Stimulated activated CD4-positive, alpha-beta T cell treated with anti-CD3 and anti-CD28 coated beads, TNF-alpha, amount 100 ng/mL, for 48 hours (primary cell): ENCODE results near the gene PTGES3.
A peak's percentile ranks its signal among the peaks of the same experiment; 100 is the strongest.
"Not testable (repeated sequence)": the region's sequence is repeated elsewhere in the genome, so short reads cannot be mapped to it uniquely, and the experiment has no call there.

Experiments used
- DNase-seq, 3 donors: peaks; one replicate each; pipeline ENCODE4 v3.0.0-alpha.2; 2020; ENCODE audit warnings: low read depth in 3 of 3

The PTGES3 gene, protein sequence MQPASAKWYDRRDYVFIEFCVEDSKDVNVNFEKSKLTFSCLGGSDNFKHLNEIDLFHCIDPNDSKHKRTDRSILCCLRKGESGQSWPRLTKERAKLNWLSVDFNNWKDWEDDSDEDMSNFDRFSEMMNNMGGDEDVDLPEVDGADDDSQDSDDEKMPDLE

DNA sequence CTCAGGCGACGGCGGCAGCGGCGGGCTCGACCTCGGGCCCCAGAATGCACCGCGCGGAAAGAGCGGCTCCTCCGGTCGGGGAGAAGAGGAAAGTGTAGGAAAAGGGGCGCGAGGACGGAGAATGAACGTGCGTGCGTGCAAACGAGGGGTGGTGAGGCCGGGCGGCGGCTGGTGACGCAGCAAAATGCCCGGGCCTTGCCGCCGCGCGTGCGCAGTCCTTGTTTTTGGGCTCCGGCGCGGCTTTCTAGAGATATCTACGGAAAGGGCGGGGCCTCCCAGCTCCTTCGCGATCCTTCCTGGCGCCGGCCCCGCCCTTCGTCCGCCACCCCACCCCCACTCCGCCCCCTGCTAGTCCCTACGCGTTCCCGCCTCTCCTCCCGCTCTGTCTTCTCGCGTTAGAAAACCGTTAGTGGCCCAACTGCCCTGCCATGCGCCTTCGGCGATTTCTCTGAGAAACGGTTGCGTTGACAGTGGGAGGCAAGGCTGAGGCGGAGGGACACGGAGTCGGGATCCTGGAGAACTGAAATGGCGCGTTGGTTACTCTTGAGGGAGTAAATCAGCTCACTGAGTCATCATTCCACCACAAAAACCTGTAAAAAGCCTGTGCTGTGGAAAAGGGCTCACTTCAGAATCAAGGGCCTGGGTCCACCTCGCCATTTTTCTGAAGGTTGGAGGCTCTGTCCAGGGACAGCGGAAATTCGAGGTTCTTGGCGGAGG, at the start of gene PTGES3:
Gene PTGES3, minus strand, starts transcription at position 156 of the 717 bp plus-strand sequence. CDS start 285 bp downstream, outside the sequence.
- DNase-seq, result peak; percentile 94 to 99 (median 98)

DNA sequence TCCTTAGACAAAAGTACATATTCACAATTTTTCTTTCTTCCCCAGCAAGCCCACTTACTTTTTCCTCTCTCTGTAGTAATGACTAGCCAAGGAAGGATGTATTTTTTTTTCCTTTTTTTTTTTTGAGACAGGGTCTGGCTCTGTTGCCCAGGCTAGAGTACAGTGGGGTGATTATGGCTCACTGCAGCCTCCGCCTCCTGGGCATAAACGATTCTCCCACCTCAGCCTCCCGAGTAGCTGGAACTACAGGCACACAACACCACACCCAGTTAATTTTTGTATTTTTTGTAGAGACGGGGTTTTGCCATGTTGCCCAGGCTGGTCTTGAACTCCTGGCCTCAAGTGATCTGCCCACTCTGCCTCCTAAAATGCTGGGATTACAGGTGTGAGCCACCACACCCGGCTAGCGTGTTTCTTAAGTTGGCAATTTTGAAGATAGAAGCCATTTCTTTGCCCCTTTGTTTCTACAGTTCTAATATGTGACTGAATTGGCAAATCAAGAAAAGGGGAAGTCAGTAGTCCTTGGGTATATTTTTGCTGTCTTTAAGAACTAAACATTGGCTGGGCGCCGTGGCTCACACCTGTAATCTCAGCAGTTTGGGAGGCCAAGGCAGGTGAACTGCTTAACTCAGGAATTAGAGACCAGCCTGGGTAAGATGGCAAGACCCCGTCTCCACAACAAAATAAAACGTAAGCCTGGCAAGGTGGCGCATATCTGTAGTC, 40.2 kb upstream of the PTGES3 start:
- no peak for DNase-seq

DNA sequence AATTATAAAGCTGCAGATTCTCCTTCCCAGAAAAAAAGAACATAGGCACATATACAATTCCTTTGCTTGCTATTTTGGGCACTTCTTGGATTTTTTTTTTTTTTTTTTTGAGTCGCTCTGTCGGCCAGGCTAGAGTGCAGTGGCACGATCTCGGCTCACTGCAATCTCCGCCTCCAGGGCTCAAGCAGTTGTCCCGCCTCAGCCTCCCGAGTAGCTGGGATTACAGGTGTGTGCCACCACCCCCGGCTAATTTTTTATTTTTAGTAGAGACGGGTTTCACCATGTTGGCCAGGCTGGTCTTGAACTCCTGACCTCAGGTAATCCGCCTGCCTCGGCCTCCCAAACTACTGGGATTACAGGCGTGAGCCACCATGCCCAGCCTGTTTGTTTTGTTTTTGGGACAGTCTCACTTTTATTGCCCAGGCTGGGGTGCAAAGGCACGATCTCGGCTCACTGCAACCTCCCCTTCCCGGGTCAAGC, 38.2 kb upstream of the PTGES3 start:
- not testable (repeated sequence) for DNase-seq

DNA sequence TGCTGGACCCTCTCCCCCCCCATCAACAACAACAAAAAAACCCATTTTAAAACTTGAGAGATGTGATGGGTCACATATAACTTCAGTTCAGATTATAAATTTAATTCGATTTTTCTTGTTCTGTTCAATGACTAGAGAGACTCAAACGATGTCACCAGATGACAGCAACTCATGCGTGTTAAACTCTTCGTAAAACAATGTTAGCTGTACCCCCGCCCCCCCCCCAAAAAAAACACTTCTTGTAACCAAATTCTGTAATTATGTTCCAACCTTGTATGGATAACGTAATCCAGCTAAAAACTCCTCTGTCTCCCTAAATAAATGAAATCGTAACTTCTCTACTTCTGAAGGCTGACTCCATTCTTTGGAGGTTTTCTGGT, 37.6 kb upstream of the PTGES3 start:
- DNase-seq, result no peak

DNA sequence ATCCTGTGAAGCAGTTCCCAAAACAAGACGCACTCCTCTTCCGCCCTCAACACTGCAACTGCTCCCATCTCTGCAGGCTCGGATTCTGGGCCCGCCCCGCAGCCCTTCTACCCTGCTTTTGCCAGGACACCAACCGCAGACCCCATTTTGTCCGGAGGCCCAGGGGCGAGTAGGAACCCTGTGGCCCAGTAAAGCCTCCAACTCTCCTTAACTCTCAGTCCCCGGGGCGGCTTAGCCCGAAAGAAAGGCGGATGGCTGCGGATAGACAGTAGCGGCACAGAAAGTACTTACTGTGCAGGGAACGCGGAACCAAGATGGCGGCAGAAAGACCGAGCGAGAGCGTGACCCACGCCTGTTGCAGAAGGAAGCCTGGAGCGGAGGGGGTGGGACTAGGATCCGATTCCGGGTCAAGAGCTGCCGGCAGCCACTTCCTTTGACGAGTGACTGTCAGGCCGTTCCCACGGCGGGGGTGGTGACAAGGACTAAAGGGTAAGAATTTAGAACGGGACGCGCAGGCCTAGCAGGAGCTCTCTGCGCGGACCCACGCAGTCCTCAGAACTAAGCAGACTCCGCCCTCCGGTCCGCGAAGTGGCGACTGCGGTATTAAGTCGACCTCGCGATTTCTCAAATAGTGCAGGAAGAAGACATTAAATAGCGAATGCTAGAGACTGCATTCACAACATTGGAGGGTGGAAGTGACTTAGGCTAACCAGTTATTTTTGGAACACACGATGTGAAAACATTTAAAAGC, 37.1 kb upstream of the PTGES3 start, which contains the start of gene NACA:
Gene NACA, minus strand, starts transcription at position 328 of the 751 bp plus-strand sequence. CDS start 778 bp downstream, outside the sequence.
- peak; percentile 96 to 99 (median 99) for DNase-seq

DNA sequence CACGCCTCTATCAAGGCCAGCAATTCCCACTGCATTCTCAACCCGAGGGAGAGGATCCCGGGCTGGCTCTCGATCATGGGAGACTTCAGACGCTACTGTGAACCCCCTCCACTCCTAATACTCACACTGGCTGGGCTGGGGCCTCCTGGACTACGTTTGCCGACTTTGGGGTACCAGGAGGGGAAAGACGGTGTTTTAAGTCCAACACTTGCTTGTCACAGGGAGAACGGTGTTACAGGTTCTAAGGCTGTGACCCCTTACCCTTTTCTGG, 36.6 kb upstream of the PTGES3 start:
- DNase-seq, result no peak

DNA sequence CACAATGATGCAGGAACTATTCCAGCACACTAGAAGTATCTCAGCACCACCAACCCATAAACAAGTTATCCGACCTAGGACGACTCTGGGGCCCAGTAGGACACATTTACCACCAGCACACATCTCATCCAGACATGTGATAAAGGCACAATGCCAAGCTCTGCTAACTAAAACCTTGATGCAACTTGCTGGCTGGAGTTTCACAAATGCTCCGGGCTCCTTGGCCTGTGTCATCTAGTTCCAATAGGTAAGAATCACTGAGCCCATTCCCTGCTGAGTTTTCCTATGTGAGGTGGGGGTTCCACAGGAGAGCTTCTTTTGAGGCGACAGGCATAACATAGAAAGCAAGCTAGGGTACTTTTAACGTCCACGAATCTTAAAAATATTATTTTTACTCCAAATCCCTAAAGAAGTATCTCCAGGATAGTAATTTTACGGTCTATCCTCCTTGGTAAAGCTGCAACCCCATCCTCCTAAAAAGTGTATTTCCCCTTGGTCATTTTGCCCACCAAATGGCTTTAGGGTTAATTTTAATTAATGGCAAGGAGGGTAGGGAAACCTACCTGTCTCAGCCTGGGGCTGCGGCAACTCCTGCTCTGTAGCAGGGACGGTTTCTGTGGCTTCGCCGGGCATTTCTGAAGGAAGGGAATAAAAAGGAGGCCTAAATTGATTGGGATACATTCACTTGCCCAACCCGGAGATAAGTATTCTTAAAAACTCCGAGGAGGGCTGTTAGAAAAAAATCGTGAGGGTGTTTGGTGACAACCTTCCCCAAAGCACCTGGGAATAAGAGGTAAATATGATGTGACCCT, 36.0 kb upstream of the PTGES3 start:
- DNase-seq, result no peak

DNA sequence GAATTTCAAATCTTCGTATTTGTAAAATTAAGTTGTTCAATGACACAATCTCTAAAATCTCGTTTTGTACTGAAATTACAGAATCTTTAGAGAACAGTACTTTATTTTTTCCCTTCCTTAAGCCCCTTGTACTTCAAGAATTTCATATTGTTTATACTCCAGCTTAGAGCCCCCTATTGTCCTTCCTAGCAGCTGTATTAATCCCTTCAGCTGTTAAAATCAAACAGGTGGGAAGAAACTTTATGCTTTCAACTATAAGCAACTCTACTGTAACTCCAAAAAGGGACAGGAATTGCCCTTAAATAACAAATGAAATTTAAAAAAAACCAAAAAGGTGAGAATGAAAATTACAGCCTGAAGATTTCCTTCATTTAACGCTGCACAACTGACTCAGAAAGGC, 35.3 kb upstream of the PTGES3 start:
- DNase-seq, result no peak

DNA sequence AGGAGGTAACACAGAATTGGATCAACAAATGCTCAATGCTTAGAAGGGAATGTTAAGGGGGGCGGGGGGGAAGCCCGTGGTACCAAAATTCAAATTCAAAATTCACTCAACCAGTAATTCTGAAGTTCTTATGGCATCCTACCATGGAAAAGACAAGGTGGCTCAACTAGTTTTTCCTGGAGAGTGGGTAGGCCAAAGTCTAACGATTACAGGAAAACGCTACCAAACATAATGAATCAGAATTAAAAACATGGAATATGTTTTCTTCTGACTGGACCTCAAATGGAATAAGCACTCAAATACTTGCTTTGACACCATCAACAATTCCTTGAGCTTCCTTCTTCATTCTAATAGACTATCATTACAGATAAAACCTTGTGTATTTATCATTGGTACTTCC, 34.7 kb upstream of the PTGES3 start:
- DNase-seq, result no peak

DNA sequence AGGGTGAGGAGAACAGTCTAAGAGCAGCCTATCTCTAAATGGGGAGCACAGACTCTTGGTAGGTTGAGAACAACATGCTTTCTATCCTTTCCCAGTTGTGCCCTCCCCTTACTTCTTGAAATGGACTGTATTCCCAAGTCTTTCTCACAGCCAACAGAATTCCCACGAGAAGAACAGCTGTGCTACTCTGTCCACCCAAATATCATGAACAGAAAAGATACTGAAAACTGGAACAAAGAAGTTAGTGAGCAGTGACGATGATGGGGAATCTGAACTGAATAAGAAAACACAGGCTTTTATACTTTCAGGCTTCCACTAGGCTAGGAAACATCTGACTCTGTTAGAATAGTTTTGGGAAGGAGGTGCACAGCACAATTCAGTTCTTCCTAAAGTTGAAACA, 33.6 kb upstream of the PTGES3 start:
- no peak for DNase-seq

DNA sequence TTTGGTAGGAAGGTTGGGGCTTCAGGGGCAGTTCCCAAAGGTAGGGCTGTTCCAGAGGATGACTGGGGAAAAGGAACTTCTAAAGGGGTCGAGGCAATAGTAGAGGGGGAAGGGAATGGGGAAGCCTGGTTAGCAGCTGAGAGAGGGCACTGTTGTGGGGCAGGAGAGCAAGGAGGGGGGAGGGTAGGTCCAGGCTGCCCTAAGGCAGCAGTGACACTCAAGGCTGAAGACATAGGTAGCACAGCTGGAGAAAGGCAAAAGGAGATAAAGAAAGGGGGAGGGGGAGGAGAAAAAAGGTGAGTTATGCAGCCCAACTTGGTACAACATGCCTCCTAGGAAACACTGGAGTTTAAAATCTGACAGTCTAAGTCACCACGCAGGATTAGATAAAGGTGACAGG, 33.1 kb upstream of the PTGES3 start:
- no peak for DNase-seq

DNA sequence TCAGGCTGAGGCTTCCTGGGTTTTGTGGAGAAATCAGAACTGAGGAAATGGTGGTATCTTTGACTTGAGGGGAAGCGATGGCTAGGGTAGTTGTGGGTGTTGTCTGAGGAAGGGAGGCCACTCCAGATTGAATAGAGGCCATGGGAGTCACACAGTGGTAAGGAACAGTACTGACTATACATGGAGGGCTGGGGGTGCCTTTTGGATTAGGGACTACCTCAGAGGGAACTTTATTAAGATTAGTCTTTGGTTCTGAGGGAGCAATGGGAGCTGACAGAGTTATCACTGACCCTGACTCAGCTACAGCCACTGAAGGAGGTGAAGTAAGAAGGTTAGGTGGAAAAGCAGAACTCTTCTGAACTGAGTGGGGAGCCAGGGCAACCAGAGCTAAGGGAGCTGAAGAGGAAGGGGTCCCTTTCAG, 32.7 kb upstream of the PTGES3 start:
- DNase-seq, result no peak

DNA sequence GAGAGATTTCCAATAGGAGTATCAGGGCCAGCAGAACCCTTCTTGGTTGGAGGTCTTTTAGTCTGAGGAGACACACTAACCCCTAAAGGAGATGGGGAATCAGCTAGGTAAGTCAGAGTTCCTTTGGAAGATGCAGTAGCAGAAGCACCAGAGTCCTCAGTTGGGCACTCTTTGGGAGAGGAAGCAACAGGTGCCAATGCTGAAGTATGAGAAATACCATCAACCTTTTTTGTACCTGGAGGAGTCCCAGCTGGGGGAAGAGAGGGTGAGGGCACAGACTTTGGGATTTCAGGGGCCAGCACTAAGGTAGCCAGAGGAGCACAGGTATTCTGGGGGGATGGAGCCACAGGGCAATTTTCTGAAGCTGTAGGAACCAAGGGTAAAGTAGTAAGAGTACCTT, 31.0 kb upstream of the PTGES3 start:
- no peak for DNase-seq

DNA sequence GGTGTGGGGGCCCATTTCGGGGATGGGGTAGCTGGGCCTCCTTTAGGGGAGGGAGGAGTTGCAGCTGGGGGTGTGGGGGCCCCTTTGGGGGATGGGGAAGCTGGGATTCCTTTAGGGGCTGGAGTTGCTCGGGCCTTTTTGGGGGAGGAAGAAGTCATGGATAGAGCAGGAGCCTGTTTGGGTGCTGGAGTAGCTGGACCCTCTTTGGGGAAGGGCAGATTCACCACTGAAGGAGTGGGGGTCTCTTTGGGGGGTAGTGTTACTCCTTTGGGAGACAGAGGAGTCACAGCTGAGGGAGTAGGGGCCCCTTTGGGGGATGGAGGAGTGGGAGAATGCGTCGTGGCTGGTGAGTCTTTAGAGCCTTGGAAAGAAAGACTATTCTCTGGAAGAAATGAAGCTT, 30.6 kb upstream of the PTGES3 start:
- DNase-seq, result no peak

DNA sequence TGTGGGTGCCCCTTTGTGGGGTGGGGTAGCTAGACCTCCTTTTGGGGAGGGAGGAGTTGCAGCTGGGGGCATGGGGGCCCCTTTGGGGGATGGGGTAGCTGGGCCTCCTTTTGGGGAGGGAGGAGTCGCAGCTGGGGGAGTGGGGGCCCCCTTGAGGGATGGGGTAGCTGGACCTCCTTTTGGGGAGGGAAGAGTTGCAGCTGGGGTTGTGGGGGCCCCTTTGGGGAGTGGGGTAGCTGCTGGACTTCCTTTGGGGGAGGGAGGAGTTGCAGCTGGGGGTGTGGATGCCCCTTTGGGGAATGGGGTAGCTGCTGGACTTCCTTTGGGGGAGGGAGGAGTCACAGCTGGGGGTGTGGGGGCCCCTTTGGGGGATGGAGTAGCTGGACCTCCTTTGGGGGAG, 30.1 kb upstream of the PTGES3 start:
- DNase-seq, result no peak

DNA sequence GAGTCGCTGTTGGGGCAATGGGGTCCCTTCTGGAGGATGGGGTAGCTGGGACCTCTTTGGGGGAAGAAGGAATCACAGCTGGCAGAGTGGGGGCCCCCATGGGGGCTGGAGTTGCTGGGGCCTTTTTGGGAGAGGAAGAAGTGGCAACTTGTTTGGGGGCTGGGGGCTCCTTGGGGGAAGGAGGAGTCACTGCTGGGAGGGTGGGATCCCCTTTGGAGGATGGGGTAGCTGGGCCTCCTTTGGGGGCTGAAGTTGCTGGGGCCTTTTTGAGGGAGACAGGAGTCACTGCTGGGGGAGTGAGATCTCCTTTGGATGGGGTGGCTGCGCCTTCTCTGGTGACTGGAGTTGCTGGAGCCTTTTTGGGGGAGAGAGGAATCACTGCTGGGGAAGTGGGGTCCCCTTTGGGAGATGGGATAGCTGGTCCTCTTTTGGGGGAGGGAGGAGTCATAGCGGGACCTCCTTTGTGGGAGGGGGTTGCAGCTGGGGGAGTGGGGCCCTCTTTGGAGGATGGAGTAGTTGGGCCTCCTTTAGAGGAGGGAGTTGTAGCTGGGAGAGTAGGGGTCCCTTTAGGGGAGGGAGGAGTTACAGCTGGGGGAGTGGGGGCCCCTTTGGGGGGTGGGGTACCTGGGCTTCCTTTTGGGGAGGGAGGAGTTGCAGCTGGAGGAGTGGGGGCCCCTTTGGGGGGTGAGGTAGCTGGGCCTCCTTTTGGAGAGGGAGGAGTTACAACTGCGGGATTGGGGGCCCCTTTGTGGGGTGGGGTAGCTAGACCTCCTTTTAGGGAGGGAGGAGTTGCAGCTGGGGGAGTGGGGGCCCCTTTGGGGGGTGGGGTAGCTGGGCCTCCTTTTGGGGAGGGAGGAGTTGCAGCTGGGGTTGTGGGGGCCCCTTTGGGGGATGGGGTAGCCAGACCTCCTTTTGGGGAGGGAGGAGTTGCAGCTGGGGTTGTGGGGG, 29.1 kb upstream of the PTGES3 start:
- no peak for DNase-seq

DNA sequence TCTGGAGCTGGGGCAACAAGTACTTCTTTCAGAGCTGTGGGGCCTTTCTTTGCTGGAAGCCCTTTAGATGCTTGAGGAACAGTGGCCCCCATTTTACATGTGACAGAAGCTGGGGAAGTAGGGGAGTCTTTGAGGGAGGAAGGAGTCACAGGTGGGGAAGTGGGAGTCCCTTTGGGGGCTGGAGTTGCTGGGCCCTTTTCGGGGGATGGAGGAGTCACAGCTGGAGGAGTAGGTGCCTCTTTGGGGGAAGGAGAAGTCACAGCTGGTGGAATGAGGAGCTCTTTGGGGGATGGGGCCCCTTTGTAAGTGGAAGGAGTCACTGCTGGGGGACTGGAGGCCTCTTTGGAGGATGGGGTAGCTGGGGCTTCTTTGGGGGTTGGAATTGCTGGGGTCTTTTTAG, 28.4 kb upstream of the PTGES3 start:
- no peak for DNase-seq

DNA sequence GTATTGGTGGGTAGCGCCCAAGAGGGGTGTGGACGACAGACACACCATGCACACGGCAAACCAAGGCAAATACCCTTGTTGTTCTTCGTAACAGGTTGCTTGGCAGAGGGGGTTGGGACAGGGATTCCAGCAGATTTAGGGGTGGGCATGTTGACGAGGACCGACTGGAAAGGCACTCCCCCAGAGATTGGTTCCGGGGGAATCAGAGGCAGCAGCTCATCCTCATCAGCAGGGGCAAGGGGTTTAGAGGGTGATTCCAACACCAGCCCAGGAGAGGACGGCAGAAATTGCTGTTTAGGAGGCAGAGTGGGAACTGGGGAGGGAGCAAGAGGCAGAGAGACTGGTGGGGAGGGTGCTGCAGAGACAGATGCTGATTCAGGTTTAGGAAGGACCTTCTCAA, 27.7 kb upstream of the PTGES3 start:
- no peak for DNase-seq

DNA sequence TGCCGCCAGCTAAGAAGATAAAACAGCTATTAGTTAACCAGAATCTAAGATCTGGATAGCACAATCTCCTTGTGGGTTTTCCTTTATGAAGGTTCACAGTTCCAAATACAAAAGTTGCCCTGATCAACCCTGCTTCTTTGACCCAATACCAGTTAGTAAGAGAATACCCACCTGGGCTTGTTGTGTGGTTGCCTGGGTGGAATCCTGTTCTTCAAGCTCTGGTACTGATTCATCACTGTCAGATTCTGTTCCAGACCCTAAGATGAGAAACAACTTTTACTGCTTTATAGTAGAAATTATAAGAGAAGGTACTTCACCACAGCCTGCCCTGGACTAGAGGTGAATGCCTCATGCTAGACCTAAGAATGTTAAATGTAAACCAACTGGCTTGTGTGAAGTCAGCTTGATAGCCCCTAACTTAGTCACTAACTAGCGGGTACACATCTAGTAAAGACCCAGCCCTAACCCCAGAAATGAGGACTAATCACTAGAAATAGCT, 26.4 kb upstream of the PTGES3 start:
- DNase-seq, result no peak

DNA sequence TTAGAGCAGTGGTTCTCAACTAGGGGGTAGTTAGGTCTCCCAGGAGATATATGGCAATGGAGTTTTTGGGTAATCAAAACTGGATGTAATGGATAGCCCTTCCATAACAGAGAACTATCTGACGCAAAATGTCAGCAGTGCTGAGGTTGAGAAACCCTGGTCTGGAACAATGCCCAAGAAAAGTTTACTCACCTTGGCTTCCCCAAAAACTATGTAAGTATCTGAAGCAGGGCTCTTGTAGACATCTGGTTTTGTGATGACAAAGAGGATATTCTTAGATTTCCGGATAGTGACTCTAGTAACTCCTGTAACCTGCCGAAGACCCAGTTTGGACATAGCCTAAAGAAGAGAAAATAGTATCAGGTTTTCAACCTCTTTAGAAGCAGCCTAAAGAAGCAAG, 25.3 kb upstream of the PTGES3 start:
- no peak for DNase-seq
